HCT116 (cell line): Measurements from ENCODE around the gene STX16. TPM values are rescaled to one million over a fixed set of nuclear protein-coding genes. Genes with fewer than 3 reads are reported as not detected.

Experiments
- ATAC-seq: fragments of 200-7000 bp; cut with Tn5 transposase; 2 replicates; pipeline ENCODE4 v1.9.1; 2020; ENCODE audit warnings: mild to moderate bottlenecking, moderate library complexity
- BruUV-seq: library from RNA; stranded (reverse); fragments of 400-500 nt; replicated peaks from 2 replicates; lab custom pipeline; 2021; lab: Mats Ljungman, UMichigan
- CTCF ChIA-PET: fragments of 300-600 bp; sonication (Branson Sonifier 250); formaldehyde crosslinking; loops from one replicate; lab custom pipeline; 2021; ENCODE audit warnings: antibody characterized with exemption; lab: Charles Lee
- POLR2A ChIA-PET: fragments of 300-600, 350-600 bp; sonication (Branson Sonifier 250); formaldehyde crosslinking; loops from one replicate; lab custom pipeline; 2021; ENCODE audit warnings: antibody characterized with exemption; lab: Charles Lee
- RAD21 ChIA-PET, 2 experiments: fragments of 300-600 bp; sonication (Branson Sonifier 250); formaldehyde crosslinking; loops; one replicate each; lab custom pipeline; 2023; ENCODE audit warnings: low total read pairs in 2 of 2; ENCODE audit not compliant: uncharacterized antibody in 2 of 2, unreplicated experiment in 2 of 2, low non-redundant PET in 1 of 2; lab: Charles Lee
- DNase-seq: peaks from one replicate; pipeline ENCODE4 v3.0.0-alpha.2; 2010; ENCODE audit warnings: low read depth, low spot score
- H2AFZ ChIP-seq: fragments of 200-600 bp; shearing (Covaris generic), sonication (generic); 2 replicates; pipeline ENCODE4 v1.6.1; 2017; ENCODE audit warnings: low read depth, mixed run types, mixed read lengths, antibody characterized with exemption, low read length; ENCODE audit not compliant: poor library complexity, severe bottlenecking
- H3K27ac ChIP-seq: 2 replicates; pipeline ENCODE4 v1.5.1; 2012; ENCODE audit warnings: low read depth, low read length
- H3K27me3 ChIP-seq: fragments of 200-600 bp; sonication (generic); 2 replicates; pipeline ENCODE4 v1.6.1; 2016; ENCODE audit warnings: mixed run types, low read length, mixed read lengths; ENCODE audit not compliant: insufficient read depth
- H3K36me3 ChIP-seq, 2 experiments: fragments of 200-500 bp in 1 of 2; fragments of 200-600 bp in 1 of 2; sonication (Bioruptor generic) in 1 of 2; sonication (generic) in 1 of 2; 2 replicates each; pipeline versions ENCODE4 v1.5.1 to v1.6.1; 2014 to 2016; ENCODE audit warnings: low read length in 2 of 2, inconsistent platforms in 1 of 2, mixed read lengths in 1 of 2, mixed run types in 1 of 2; ENCODE audit not compliant: insufficient read depth in 2 of 2, control insufficient read depth in 1 of 2
- H3K4me1 ChIP-seq, 2 experiments: fragments of 200-600 bp in 1 of 2; sonication (generic) in 1 of 2; 2 replicates each; pipeline versions ENCODE4 v1.5.1 to v1.6.1; 2012 to 2017; ENCODE audit warnings: low read length in 2 of 2, inconsistent platforms in 1 of 2, mild to moderate bottlenecking in 1 of 2, mixed read lengths in 1 of 2, mixed run types in 1 of 2, moderate library complexity in 1 of 2; ENCODE audit not compliant: insufficient read depth in 2 of 2, control insufficient read depth in 1 of 2
- H3K4me2 ChIP-seq: fragments of 200-600 bp; sonication (generic); 2 replicates; pipeline ENCODE4 v1.6.1; 2017; ENCODE audit warnings: mixed run types, low read length, mixed read lengths
- H3K4me3 ChIP-seq, 2 experiments: fragments of 200-600 bp in 1 of 2; sonication (generic) in 1 of 2; replicated peaks in 1 of 2; 2 replicates each; pipeline ENCODE4 v1.5.1; 2011 to 2016; ENCODE audit warnings: low read length in 2 of 2, control low read depth in 1 of 2, low read depth in 1 of 2, mild to moderate bottlenecking in 1 of 2, mixed read lengths in 1 of 2, mixed run types in 1 of 2
- H3K79me2 ChIP-seq: fragments of 200-600 bp; sonication (generic); 2 replicates; pipeline ENCODE4 v1.6.1; 2017; ENCODE audit warnings: mild to moderate bottlenecking, mixed run types, low read length, moderate library complexity, mixed read lengths; ENCODE audit not compliant: insufficient read depth
- H3K9ac ChIP-seq: fragments of 200-600 bp; sonication (generic); 2 replicates; pipeline ENCODE4 v1.6.1; 2016; ENCODE audit warnings: low read length, mixed read lengths
- H3K9me2 ChIP-seq: fragments of 200-600 bp; sonication (generic), shearing (Covaris generic); 2 replicates; pipeline ENCODE4 v1.6.1; 2017; ENCODE audit warnings: mixed run types, mild to moderate bottlenecking, moderate library complexity; ENCODE audit not compliant: insufficient read depth
- H3K9me3 ChIP-seq, 2 experiments: fragments of 200-500 bp in 1 of 2; fragments of 200-600 bp in 1 of 2; sonication (Bioruptor generic) in 1 of 2; sonication (generic) in 1 of 2; 2 replicates each; pipeline ENCODE4 v1.6.1; 2014 to 2017; ENCODE audit warnings: low read length in 2 of 2, mixed read lengths in 2 of 2, inconsistent platforms in 1 of 2, low read depth in 1 of 2, mild to moderate bottlenecking in 1 of 2, mixed run types in 1 of 2, moderate library complexity in 1 of 2; ENCODE audit not compliant: control insufficient read depth in 1 of 2, insufficient read depth in 1 of 2
- H4K20me1 ChIP-seq: fragments of 200-600 bp; sonication (generic), shearing (Covaris generic); 2 replicates; pipeline ENCODE4 v1.6.1; 2017; ENCODE audit warnings: mixed run types, mild to moderate bottlenecking, moderate library complexity; ENCODE audit not compliant: insufficient read depth
- EGR1 ChIP-seq: IDR thresholded peaks from 2 replicates; pipeline ENCODE4 v1.6.1; 2012; ENCODE audit warnings: low read depth
- ELF1 ChIP-seq: IDR thresholded peaks from 2 replicates; pipeline ENCODE4 v1.6.1; 2012; ENCODE audit warnings: low read depth, borderline replicate concordance
- EZH2 ChIP-seq: fragments of 200-600 bp; sonication (generic); IDR thresholded peaks from 2 replicates; pipeline ENCODE4 v1.6.1; 2017; ENCODE audit warnings: antibody characterized with exemption, mixed run types
- EZH2phosphoT487 ChIP-seq: fragments of 200-600 bp; IDR thresholded peaks from 2 replicates; pipeline ENCODE4 v1.6.1; 2018; ENCODE audit warnings: antibody characterized with exemption, borderline replicate concordance
- JUND ChIP-seq: IDR thresholded peaks from 2 replicates; pipeline ENCODE4 v1.6.1; 2012
- POLR2A ChIP-seq: IDR thresholded peaks from 2 replicates; pipeline ENCODE4 v1.7.0; 2011; ENCODE audit warnings: borderline replicate concordance; ENCODE audit not compliant: insufficient read depth, insufficient read length; ENCODE audit errors: extremely low read depth
- POLR2AphosphoS5 ChIP-seq: IDR thresholded peaks from 2 replicates; pipeline ENCODE4 v1.6.1; 2011; ENCODE audit warnings: mild to moderate bottlenecking, low read depth, low read length, moderate library complexity
- RAD21 ChIP-seq: IDR thresholded peaks from 2 replicates; pipeline ENCODE4 v1.6.1; 2012; ENCODE audit warnings: low read depth, mild to moderate bottlenecking
- SIN3A ChIP-seq: IDR thresholded peaks from 2 replicates; pipeline ENCODE4 v1.6.1; 2012; ENCODE audit warnings: low read depth
- SP1 ChIP-seq: IDR thresholded peaks from 2 replicates; pipeline ENCODE4 v1.6.1; 2012; ENCODE audit warnings: low read depth
- SRF ChIP-seq: IDR thresholded peaks from 2 replicates; pipeline ENCODE4 v1.6.1; 2012; ENCODE audit warnings: low read depth
- TCF7L2 ChIP-seq: IDR thresholded peaks from 2 replicates; pipeline ENCODE4 v1.7.0; 2011; ENCODE audit warnings: borderline replicate concordance, inconsistent platforms; ENCODE audit not compliant: insufficient read depth, insufficient read length; ENCODE audit errors: extremely low read depth
- YY1 ChIP-seq: IDR thresholded peaks from 2 replicates; pipeline ENCODE4 v1.6.1; 2011; ENCODE audit warnings: low read length, low read depth, moderate library complexity, mild to moderate bottlenecking; ENCODE audit not compliant: insufficient replicate concordance; ENCODE audit errors: extremely low read depth
- ZFX ChIP-seq: fragments of 450-650 bp; IDR thresholded peaks from 2 replicates; pipeline ENCODE4 v1.6.1; 2017
- intact Hi-C: fragments of 100-400 bp; cut with micrococcal nuclease; formaldehyde crosslinking; loops from 2 replicates; pipeline ENCODE4 v1.10.0; 2022
- total RNA-seq: library from RNA; stranded (reverse); gene quantifications from one replicate; pipeline ENCODE4 v1.2.1, GENCODE V29; 2021; ENCODE audit not compliant: unreplicated experiment
- TF ChIP-seq, protein P1 (sequence below), 3 experiments: fragments of 200-600 bp in 1 of 3; sonication (generic) in 1 of 3; IDR thresholded peaks in 2 of 3; conservative IDR thresholded peaks in 1 of 3; 2 replicates each; pipeline ENCODE4 v1.5.1; 2012 to 2017; ENCODE audit warnings: low read depth in 2 of 3, low read length in 2 of 3, antibody characterized with exemption in 1 of 3, borderline replicate concordance in 1 of 3, control low read depth in 1 of 3, mild to moderate bottlenecking in 1 of 3, mixed read lengths in 1 of 3, mixed run types in 1 of 3, moderate library complexity in 1 of 3; ENCODE audit not compliant: insufficient read depth in 1 of 3
- TF ChIP-seq, protein P2 (sequence below): IDR thresholded peaks from 2 replicates; pipeline ENCODE4 v1.6.1; 2012
- TF ChIP-seq, protein P3 (sequence below): IDR thresholded peaks from 2 replicates; pipeline ENCODE4 v1.6.1; 2012; ENCODE audit warnings: low read depth

Gene STX16
- total RNA-seq, 1 experiment from 2014 or later: 55.1 TPM

DNA sequence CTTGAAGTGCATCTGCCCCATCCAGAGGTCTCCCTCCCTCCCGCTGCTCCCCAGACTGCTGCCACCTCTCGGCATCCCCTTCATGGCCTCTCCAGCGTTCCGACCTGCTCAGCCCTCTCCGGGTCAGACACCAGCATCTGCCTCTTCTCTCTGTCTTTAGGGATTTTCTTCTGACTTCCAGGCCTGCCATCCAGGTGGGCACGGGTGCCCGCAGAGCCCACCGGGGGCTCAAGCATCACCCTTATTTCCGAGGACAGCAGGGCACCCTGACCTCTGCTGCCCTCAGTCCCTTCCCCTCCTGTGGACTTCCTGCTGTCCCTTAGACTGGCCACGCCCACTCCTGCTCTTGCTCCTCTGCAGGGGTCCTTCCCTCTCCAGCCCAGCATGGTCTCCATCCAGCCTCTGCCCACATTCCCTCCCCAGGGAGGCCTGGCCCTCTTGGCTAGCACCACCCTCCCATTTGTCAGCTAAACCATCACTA is 44.9 kb downstream of the STX16 start:
- H3K79me2 ChIP-seq: no peaks in the 10 kb centered on the region
- RAD21 ChIA-PET: no interaction called here
- no peak overlapping the region for H2AFZ ChIP-seq
- no peaks in the 10 kb centered on the region for H3K9me2 ChIP-seq
- no peaks in the 10 kb centered on the region for H4K20me1 ChIP-seq
- POLR2A ChIA-PET: no interaction called here
- TF ChIP-seq TCF7L2 (no peak), SIN3A (no peak), RAD21 (no peak), EZH2 (no peak), EGR1 (no peak), POLR2A (no peak), ZFX (no peak), ELF1 (no peak), EZH2phosphoT487 (no peak), POLR2AphosphoS5 (no peak), JUND (no peak), SRF (no peak), YY1 (no peak), SP1 (no peak)
- TF ChIP-seq, protein P1, sequence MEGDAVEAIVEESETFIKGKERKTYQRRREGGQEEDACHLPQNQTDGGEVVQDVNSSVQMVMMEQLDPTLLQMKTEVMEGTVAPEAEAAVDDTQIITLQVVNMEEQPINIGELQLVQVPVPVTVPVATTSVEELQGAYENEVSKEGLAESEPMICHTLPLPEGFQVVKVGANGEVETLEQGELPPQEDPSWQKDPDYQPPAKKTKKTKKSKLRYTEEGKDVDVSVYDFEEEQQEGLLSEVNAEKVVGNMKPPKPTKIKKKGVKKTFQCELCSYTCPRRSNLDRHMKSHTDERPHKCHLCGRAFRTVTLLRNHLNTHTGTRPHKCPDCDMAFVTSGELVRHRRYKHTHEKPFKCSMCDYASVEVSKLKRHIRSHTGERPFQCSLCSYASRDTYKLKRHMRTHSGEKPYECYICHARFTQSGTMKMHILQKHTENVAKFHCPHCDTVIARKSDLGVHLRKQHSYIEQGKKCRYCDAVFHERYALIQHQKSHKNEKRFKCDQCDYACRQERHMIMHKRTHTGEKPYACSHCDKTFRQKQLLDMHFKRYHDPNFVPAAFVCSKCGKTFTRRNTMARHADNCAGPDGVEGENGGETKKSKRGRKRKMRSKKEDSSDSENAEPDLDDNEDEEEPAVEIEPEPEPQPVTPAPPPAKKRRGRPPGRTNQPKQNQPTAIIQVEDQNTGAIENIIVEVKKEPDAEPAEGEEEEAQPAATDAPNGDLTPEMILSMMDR (IDR thresholded peaks at IDR 0.05 in 2 of 3, conservative IDR thresholded peaks at IDR 0.05 in 1 of 3; ENCODE audit: borderline replicate concordance in 1 of 3, insufficient read depth in 1 of 3, low read depth in 2 of 3, low read length in 2 of 3): no peak
- TF ChIP-seq, protein P2, sequence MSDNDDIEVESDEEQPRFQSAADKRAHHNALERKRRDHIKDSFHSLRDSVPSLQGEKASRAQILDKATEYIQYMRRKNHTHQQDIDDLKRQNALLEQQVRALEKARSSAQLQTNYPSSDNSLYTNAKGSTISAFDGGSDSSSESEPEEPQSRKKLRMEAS: no peak
- TF ChIP-seq, protein P3, sequence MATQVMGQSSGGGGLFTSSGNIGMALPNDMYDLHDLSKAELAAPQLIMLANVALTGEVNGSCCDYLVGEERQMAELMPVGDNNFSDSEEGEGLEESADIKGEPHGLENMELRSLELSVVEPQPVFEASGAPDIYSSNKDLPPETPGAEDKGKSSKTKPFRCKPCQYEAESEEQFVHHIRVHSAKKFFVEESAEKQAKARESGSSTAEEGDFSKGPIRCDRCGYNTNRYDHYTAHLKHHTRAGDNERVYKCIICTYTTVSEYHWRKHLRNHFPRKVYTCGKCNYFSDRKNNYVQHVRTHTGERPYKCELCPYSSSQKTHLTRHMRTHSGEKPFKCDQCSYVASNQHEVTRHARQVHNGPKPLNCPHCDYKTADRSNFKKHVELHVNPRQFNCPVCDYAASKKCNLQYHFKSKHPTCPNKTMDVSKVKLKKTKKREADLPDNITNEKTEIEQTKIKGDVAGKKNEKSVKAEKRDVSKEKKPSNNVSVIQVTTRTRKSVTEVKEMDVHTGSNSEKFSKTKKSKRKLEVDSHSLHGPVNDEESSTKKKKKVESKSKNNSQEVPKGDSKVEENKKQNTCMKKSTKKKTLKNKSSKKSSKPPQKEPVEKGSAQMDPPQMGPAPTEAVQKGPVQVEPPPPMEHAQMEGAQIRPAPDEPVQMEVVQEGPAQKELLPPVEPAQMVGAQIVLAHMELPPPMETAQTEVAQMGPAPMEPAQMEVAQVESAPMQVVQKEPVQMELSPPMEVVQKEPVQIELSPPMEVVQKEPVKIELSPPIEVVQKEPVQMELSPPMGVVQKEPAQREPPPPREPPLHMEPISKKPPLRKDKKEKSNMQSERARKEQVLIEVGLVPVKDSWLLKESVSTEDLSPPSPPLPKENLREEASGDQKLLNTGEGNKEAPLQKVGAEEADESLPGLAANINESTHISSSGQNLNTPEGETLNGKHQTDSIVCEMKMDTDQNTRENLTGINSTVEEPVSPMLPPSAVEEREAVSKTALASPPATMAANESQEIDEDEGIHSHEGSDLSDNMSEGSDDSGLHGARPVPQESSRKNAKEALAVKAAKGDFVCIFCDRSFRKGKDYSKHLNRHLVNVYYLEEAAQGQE: no peak
- DNase-seq (no peak), ATAC-seq (no peak)
- no peak overlapping the region for H3K27ac ChIP-seq
- H3K27me3 ChIP-seq: no peaks in the 10 kb centered on the region
- intact Hi-C loops: no loop called here
- H3K36me3 ChIP-seq: no peaks in the 10 kb centered on the region
- CTCF ChIA-PET: no interaction called here
- H3K9me3 ChIP-seq: no peaks in the 10 kb centered on the region
- H3K4me3 ChIP-seq: no peak overlapping the region
- H3K4me2 ChIP-seq: no peak overlapping the region
- no peak overlapping the region for H3K9ac ChIP-seq
- no TSS peak for BruUV-seq
- peaks cover 7 to 16% of the 10 kb centered on the region in 2 experiments for H3K4me1 ChIP-seq
